M059J (cell line): ENCODE measurements around the gene ITPKB. TPM values are rescaled to one million over a fixed set of nuclear protein-coding genes. Genes with fewer than 3 reads are reported as not detected.
"Not testable (repeated sequence)": the region's sequence is repeated elsewhere in the genome, so short reads cannot be mapped to it uniquely, and the experiment has no call there.

Experiments used
- DNase-seq: peaks from one replicate; pipeline ENCODE4 v3.0.0-alpha.2; 2012; ENCODE audit warnings: low read depth
- total RNA-seq: library from RNA; depleted of rRNA; stranded (reverse); fragments of >200 nt; shearing (Covaris generic); gene quantifications from 2 replicates; pipeline ENCODE4 v1.2.3, GENCODE V29; 2014

ITPKB gene
- total RNA-seq, 1 experiment from 2014 or later = 6.1 TPM

- no peak for DNase-seq
Measured at GRCh38 chr1:226625326-226625725, 113.8 kb downstream of the ITPKB start.

- DNase-seq = peak; percentile 92
Measured at GRCh38 chr1:226624526-226624925, 114.6 kb downstream of the ITPKB start.

GRCh38 chr1:226622012-226622411, 117.1 kb downstream of the ITPKB start:
- no peak for DNase-seq

- DNase-seq = no peak
Measured at GRCh38 chr1:226619031-226619430, 120.1 kb downstream of the ITPKB start.

- no peak for DNase-seq
Measured at GRCh38 chr1:226618380-226618779, 120.7 kb downstream of the ITPKB start.

GRCh38 chr1:226617719-226618118, 121.4 kb downstream of the ITPKB start:
- DNase-seq = not testable (repeated sequence)

- DNase-seq = no peak
Measured at GRCh38 chr1:226617109-226617508, 122.0 kb downstream of the ITPKB start.

GRCh38 chr1:226616636-226617035, 122.4 kb downstream of the ITPKB start:
- no peak for DNase-seq

GRCh38 chr1:226615876-226616275, 123.2 kb downstream of the ITPKB start:
- no peak for DNase-seq

- not testable (repeated sequence) for DNase-seq
Measured at GRCh38 chr1:226611980-226612379, 127.1 kb downstream of the ITPKB start.

GRCh38 chr1:226611301-226611700, 127.8 kb downstream of the ITPKB start:
- DNase-seq = no peak

GRCh38 chr1:226610671-226611070, 128.4 kb downstream of the ITPKB start:
- DNase-seq = no peak

GRCh38 chr1:226609836-226610455, 129.1 kb downstream of the ITPKB start:
- no peak for DNase-seq

- peak; percentile 49 for DNase-seq
Measured at GRCh38 chr1:226608699-226609505, 130.2 kb downstream of the ITPKB start.

- DNase-seq = no peak
Measured at GRCh38 chr1:226607821-226608220, 131.3 kb downstream of the ITPKB start.

GRCh38 chr1:226607268-226607660, 131.8 kb downstream of the ITPKB start:
- DNase-seq = no peak

GRCh38 chr1:226606311-226607267, 132.5 kb downstream of the ITPKB start:
- no peak for DNase-seq

GRCh38 chr1:226605318-226605950, 133.6 kb downstream of the ITPKB start:
- DNase-seq = no peak

GRCh38 chr1:226604560-226605317, 134.3 kb downstream of the ITPKB start:
- no peak for DNase-seq

GRCh38 chr1:226603858-226604559, 135.1 kb downstream of the ITPKB start:
- no peak for DNase-seq
